ENCODE results near the gene MEGF6.

DNA sequence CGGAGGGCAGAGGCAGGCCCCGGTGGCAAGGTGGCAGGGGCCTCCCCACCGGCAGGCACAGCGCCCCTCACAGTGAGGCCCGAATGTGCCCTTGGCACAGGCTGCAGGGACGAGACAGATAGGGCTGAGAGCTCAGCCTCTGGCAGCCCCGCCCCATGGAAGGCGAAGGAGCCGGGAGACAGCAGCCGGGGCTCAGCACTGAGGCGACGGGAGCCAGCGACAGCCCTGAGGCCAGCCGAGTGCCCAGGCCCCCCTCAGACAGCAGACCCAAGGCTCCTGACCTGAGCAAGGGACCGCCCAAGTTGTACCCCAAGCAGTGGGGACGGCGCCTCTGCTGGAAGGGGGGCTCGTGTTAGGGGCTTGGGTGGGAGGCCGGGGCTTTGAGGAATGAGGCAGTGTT lies 113.8 kb downstream of the MEGF6 start:
- TF ChIP-seq, protein P1, sequence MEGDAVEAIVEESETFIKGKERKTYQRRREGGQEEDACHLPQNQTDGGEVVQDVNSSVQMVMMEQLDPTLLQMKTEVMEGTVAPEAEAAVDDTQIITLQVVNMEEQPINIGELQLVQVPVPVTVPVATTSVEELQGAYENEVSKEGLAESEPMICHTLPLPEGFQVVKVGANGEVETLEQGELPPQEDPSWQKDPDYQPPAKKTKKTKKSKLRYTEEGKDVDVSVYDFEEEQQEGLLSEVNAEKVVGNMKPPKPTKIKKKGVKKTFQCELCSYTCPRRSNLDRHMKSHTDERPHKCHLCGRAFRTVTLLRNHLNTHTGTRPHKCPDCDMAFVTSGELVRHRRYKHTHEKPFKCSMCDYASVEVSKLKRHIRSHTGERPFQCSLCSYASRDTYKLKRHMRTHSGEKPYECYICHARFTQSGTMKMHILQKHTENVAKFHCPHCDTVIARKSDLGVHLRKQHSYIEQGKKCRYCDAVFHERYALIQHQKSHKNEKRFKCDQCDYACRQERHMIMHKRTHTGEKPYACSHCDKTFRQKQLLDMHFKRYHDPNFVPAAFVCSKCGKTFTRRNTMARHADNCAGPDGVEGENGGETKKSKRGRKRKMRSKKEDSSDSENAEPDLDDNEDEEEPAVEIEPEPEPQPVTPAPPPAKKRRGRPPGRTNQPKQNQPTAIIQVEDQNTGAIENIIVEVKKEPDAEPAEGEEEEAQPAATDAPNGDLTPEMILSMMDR (IDR thresholded peaks at IDR 0.05): no peak
- TF ChIP-seq POLR2A (IDR thresholded peaks at IDR 0.05): no peak

Data from heart left ventricle (tissue), 13 donors.